GM18508 (cell line): Measurements from ENCODE around the gene PORCN.
"Not testable (repeated sequence)": the region's sequence is repeated elsewhere in the genome, so short reads cannot be mapped to it uniquely, and the experiment has no call there.

Experiments used
- ATAC-seq: cut with Tn5 transposase; IDR thresholded peaks from one replicate; pipeline ENCODE4 v1.9.1; 2021; ENCODE audit warnings: moderate number of reproducible peaks; ENCODE audit not compliant: insufficient read depth, unreplicated experiment

PORCN gene

GRCh38 chrX:48538641-48539344, 30.0 kb downstream of the PORCN start:
- no peak for ATAC-seq

DNA sequence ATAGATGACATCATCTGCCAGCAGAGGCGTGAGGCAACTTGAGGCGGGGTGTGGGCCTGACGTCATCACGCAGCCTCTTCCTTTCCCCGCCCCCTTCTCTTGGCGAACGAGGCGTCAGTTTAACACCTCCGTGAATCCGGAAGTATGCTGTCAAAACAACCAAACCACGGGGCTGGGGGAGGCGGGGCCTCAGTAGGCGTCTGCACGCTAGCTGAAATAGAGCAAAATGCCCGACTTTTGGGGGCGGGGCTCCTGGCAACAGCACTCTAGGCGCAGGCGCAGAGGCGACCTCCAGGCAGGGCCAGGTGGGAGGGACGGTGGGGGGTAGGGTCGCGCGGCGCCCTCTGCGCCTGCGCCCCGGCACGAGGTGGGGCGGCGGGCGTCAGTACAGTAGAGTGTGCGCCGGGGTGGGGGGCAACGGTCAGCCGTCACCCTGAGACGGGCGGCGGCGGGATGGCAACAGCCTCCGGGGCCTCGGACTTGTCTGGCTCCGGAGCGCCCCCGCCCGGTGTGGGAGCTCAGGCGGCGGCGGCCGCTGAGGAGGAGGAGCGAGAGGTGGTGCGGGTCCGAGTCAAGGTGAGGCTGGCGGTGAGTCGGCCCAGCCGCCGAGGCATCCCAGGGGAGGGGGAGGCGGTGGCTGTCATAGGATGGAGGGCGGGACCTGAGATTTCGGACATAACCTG, 30.7 kb downstream of the PORCN start, which contains the start of gene TBC1D25:
TBC1D25 (plus strand) TSS at position 370 of the 683 bp plus-strand sequence; CDS start at position 454, 84 bp downstream.
- ATAC-seq, result peak; percentile 60

DNA sequence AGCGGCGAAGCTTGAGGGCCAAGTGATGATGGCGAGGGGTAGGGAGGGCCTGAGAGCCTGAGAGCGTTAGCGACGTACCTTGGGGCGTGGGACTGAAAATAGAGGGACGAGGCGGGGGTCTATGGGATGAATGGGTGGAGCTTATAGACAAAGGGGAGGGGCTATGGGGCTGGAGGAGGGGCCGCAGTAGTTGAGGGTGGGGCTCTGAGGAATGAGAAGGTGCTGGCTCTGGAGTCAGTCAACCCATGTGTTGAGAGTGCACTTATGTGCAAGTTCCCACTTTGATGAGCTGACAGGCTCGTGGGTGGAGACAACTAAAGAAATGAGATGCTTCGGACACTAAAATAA, 31.2 kb downstream of the PORCN start:
- no peak for ATAC-seq

DNA sequence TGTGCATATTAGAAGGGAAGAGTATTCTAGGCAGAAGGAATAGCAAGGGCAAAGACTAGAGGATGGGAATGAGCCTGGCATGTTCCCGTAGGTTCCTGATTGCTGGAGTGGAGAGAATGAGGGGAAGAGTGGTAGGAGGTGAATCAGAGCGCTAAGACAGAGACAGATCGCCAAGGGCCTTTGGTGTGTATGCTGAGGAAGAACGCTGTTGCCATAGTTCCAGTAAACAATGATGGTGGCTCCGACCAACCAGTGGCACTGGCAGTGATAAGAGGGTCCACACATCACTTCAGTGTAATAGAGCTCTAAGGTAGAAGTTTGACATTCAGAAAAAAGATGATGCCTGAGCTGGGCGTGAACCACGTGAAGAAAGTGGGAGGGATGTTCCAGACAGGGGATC, 31.7 kb downstream of the PORCN start:
- no peak for ATAC-seq

- no peak for ATAC-seq
Observed at GRCh38 chrX:48541140-48541814, 32.5 kb downstream of the PORCN start.

GRCh38 chrX:48548871-48549270, 40.1 kb downstream of the PORCN start:
- ATAC-seq, result no peak

DNA sequence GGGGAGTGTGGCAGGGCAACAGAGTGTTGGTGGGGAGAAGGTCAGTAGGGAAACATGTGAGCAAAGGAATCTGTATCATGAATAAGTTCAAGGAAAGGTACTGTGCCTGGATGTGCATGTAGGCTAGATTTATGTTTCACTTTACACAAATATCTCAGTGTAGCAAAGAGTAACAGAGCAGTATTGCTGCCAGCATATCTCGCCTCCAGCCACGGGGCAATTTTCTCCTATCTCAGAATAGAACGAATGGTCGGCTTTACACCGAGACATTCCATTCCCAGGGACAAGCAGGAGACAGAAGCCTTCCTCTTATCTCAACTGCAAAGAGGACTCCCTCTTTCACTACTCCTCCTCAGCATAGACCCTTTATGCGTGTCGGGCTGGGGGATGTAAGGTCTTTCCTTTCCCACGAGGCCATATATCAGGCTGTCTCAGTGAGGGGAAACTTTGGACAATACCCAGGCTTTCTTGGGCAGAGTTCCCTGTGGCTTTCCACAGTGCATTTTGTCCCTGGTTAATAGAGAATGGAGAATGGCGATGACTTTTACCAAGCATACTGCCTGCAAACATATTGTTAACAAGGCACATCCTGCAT, 47.0 kb downstream of the PORCN start:
- not testable (repeated sequence) for ATAC-seq

DNA sequence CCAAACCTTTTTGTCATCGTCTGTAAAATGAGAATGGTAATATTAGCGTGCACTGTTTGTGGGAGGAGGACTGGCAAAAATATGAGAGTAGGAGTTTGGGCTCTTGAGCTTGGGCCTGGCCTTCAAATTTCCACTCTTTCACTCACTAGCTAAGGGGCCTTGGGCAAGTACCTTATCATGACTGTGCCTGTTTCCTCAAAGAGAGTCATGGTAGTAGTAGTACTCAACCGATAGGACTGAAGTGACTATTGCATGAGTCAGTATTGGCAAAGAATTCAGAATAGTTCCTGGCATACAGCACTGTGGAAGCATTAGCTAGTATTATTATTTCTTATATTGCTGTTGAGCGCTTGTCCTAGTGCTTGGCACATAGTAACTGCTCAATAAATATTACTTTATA, 49.5 kb downstream of the PORCN start:
- ATAC-seq, result no peak

DNA sequence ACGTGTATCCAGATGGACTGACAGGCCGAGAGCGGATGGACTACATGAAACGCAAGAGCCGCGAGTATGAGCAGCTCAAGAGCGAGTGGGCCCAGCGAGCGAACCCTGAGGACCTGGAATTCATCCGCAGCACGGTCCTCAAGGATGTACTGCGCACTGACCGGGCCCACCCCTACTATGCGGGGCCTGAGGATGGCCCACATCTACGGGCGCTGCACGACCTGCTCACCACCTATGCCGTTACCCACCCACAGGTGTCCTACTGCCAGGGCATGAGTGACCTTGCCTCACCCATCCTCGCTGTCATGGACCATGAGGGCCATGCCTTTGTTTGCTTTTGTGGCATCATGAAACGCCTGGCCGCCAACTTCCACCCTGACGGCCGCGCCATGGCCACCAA, 50.8 kb downstream of the PORCN start:
- ATAC-seq, result no peak

- no peak for ATAC-seq
Observed at GRCh38 chrX:48560056-48560455, 51.3 kb downstream of the PORCN start.

DNA sequence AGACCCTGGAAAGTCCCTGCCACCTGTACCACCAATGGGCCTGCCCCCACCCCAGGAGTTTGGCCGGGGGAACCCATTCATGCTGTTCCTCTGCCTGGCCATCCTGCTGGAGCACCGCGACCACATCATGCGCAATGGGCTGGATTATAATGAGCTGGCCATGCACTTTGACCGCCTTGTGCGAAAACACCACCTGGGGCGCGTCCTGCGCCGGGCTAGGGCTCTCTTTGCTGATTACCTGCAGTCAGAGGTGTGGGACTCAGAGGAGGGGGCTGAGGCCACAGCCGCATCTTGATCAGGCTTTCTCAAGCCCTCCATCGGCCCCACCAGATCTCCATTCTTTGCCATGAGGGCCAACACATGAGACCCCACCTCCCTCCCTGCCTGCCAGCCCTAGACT, 51.9 kb downstream of the PORCN start:
- no peak for ATAC-seq

DNA sequence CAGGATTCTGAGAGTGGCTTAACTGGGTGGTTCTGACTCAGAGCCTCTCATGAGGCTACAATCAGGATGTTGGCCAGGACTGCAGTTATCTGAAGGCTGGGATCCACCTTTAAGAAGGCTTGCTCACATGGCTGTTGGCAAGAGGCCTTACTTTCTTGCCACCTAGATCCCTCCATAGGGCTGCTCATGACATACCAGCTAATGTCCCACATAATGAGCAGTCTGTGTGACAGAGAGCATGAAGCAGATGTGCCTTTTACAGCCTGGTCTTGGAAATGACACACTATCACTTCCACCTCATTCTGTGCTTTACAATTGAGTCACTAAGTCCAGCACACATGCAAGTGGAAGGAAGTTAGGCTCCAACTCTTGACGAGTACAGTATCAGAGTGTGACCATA, 61.2 kb downstream of the PORCN start:
- ATAC-seq, result no peak
